Measurements from ENCODE around the gene CLCN3. TPM values are rescaled to one million over a fixed set of nuclear protein-coding genes. Genes with fewer than 3 reads are reported as not detected.
A peak's percentile ranks its signal among the peaks of the same experiment; 100 is the strongest.

The CLCN3 gene
- total and polyA plus RNA-seq, 2 of the 13 experiments (the other 11 are each of a cell fraction or from before 2014, with no cell fraction given): 13.6 to 23.7 TPM

DNA sequence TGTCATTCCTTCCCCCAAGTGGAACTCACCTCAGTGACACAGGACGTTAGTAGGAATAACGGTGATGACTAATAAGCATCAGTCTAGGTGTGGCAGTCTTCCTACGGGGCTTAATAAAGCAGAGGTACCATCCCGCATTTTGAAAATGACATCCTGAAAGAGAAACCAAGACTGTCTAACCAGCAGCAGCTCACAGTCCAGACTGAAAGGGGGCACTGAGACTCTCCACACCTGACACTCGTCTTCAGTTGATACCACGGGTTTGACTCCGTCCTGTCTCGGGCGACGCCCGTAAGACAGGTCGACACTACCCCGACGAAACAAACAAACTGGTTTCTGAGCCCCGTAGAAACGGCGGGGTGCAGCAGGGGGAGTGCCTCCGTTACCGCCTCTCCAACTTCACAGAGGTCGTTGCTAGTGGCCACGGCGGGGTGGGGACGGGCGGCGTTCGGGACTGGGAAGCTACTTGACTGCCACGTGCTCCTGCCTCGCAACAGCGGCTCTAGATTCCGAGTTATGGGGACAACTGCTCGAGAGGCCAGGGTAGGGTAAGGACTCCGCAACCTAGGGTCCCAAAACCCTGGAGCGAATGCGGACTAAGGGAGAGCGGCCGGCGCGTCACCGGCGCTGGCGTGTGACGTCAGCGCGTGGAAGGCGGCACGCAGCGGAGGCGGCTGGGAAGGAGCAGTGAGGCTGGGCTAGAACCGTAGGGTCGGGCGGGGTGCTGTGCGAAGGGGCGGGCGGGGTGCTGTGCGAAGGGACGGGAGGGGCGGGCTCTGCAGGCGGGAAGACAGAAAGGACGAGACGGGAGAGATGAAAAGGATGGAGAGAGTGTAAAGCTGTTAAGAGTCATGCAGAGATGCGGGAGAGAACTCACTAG is 8.1 kb upstream of the CLCN3 start, which contains the start of gene NEK1 (continued):
- TF ChIP-seq, protein P1, sequence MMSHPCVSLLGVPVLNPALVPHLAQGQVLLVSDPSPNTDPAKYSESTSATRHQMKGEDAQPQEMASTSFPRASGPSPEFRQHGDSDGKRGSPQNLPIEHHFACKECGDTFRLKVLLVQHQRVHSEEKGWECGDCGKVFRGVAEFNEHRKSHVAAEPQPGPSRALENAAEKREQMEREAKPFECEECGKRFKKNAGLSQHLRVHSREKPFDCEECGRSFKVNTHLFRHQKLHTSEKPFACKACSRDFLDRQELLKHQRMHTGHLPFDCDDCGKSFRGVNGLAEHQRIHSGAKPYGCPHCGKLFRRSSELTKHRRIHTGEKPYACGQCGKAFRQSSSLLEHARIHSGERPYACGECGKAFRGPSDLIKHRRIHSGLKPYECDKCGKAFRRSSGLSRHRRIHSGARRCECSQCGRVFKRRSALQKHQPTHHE (CRISPR knock-in tag; IDR thresholded peaks at IDR 0.05; ENCODE audit: borderline replicate concordance): peak; percentile 86; the same call in 1 of the 2 replicates
- TF ChIP-seq MBNL3 (CRISPR knock-in tag; conservative IDR thresholded peaks at IDR 0.05) (no peak), ATF1 (CRISPR knock-in tag; IDR thresholded peaks at IDR 0.05) (peak; percentile 92), ZNF205 (CRISPR knock-in tag; IDR thresholded peaks at IDR 0.05) (peak; percentile 72; the same call in 1 of the 2 replicates), ZNF709 (CRISPR knock-in tag; IDR thresholded peaks at IDR 0.05) (peak; percentile 65; the same call in 1 of the 2 replicates), ZNF382 (CRISPR knock-in tag; IDR thresholded peaks at IDR 0.05; ENCODE audit: borderline replicate concordance) (no peak), FOXO1 (CRISPR knock-in tag; IDR thresholded peaks at IDR 0.05) (no peak), YEATS4 (CRISPR knock-in tag; IDR thresholded peaks at IDR 0.05; ENCODE audit: borderline replicate concordance) (peak; percentile 87), BCL6 (CRISPR knock-in tag; IDR thresholded peaks at IDR 0.05) (peak; percentile 22; the same call in 1 of the 2 replicates), HMG20B (CRISPR knock-in tag; conservative IDR thresholded peaks at IDR 0.05) (0 out of 2 replicates have a peak, but pooled peaks have one; percentile 14), SNAI1 (CRISPR knock-in tag; IDR thresholded peaks at IDR 0.05; ENCODE audit: borderline replicate concordance) (peak; percentile 50; the same call in 1 of the 2 replicates), TAF1 (CRISPR knock-in tag; IDR thresholded peaks at IDR 0.05) (peak; percentile 85), ZNF263 (CRISPR knock-in tag; IDR thresholded peaks at IDR 0.05) (no peak), HDAC2 (CRISPR knock-in tag; IDR thresholded peaks at IDR 0.05) (peak; percentile 36), ZNF607 (CRISPR knock-in tag; IDR thresholded peaks at IDR 0.05; ENCODE audit: borderline replicate concordance) (0 out of 2 replicates have a peak, but pooled peaks have one; percentile 48)
- TF ChIP-seq, protein P2, sequence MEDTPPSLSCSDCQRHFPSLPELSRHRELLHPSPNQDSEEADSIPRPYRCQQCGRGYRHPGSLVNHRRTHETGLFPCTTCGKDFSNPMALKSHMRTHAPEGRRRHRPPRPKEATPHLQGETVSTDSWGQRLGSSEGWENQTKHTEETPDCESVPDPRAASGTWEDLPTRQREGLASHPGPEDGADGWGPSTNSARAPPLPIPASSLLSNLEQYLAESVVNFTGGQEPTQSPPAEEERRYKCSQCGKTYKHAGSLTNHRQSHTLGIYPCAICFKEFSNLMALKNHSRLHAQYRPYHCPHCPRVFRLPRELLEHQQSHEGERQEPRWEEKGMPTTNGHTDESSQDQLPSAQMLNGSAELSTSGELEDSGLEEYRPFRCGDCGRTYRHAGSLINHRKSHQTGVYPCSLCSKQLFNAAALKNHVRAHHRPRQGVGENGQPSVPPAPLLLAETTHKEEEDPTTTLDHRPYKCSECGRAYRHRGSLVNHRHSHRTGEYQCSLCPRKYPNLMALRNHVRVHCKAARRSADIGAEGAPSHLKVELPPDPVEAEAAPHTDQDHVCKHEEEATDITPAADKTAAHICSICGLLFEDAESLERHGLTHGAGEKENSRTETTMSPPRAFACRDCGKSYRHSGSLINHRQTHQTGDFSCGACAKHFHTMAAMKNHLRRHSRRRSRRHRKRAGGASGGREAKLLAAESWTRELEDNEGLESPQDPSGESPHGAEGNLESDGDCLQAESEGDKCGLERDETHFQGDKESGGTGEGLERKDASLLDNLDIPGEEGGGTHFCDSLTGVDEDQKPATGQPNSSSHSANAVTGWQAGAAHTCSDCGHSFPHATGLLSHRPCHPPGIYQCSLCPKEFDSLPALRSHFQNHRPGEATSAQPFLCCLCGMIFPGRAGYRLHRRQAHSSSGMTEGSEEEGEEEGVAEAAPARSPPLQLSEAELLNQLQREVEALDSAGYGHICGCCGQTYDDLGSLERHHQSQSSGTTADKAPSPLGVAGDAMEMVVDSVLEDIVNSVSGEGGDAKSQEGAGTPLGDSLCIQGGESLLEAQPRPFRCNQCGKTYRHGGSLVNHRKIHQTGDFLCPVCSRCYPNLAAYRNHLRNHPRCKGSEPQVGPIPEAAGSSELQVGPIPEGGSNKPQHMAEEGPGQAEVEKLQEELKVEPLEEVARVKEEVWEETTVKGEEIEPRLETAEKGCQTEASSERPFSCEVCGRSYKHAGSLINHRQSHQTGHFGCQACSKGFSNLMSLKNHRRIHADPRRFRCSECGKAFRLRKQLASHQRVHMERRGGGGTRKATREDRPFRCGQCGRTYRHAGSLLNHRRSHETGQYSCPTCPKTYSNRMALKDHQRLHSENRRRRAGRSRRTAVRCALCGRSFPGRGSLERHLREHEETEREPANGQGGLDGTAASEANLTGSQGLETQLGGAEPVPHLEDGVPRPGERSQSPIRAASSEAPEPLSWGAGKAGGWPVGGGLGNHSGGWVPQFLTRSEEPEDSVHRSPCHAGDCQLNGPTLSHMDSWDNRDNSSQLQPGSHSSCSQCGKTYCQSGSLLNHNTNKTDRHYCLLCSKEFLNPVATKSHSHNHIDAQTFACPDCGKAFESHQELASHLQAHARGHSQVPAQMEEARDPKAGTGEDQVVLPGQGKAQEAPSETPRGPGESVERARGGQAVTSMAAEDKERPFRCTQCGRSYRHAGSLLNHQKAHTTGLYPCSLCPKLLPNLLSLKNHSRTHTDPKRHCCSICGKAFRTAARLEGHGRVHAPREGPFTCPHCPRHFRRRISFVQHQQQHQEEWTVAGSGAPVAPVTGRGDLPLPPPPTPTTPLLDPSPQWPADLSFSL (CRISPR knock-in tag; IDR thresholded peaks at IDR 0.05): no peak
- TF ChIP-seq, protein P3, sequence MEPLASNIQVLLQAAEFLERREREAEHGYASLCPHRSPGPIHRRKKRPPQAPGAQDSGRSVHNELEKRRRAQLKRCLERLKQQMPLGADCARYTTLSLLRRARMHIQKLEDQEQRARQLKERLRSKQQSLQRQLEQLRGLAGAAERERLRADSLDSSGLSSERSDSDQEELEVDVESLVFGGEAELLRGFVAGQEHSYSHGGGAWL (CRISPR knock-in tag; IDR thresholded peaks at IDR 0.05): peak; percentile 77; the same call in 1 of the 2 replicates
- TF ChIP-seq, protein P4, sequence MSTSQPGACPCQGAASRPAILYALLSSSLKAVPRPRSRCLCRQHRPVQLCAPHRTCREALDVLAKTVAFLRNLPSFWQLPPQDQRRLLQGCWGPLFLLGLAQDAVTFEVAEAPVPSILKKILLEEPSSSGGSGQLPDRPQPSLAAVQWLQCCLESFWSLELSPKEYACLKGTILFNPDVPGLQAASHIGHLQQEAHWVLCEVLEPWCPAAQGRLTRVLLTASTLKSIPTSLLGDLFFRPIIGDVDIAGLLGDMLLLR (CRISPR knock-in tag; IDR thresholded peaks at IDR 0.05): peak; percentile 69; the same call in 1 of the 2 replicates
- TF ChIP-seq, protein P5, sequence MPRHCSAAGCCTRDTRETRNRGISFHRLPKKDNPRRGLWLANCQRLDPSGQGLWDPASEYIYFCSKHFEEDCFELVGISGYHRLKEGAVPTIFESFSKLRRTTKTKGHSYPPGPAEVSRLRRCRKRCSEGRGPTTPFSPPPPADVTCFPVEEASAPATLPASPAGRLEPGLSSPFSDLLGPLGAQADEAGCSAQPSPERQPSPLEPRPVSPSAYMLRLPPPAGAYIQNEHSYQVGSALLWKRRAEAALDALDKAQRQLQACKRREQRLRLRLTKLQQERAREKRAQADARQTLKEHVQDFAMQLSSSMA (CRISPR knock-in tag; IDR thresholded peaks at IDR 0.05): 0 out of 2 replicates have a peak, but pooled peaks have one; percentile 25

Data from HepG2 (cell line).